ENCODE measurements around the gene INPP5J.

- TF ChIP-seq CTCF (optimal IDR thresholded peaks at IDR 0.05 in 1 of 3, IDR thresholded peaks at IDR 0.05 in 1 of 3, conservative IDR thresholded peaks at IDR 0.05 in 1 of 3; ENCODE audit: extremely low read depth in 1 of 3, insufficient read depth in 2 of 3, low read length in 3 of 3) (no peak), EZH2 (IDR thresholded peaks at IDR 0.05; ENCODE audit: low read length) (no peak)
Observed at GRCh38 chr22:31083377-31083768, 39.4 kb upstream of the INPP5J start.

Measured in keratinocyte (primary cell).